ENCODE data around the gene ANKRD42. TPM values are rescaled to one million over a fixed set of nuclear protein-coding genes. Genes with fewer than 3 reads are reported as not detected.

The ANKRD42 gene
- total RNA-seq, 1 donor from 2014 or later = 5.2 TPM

GRCh38 chr11:83191986-83192385 lies 1.5 kb upstream of the ANKRD42 start:
- Histone ChIP-seq H3K27ac (replicated peaks) (peak overlapping the region; percentile 92), H3K4me3 (peak overlapping the region; percentile 85), H3K9me3 (replicated peaks) (no peaks in the 10 kb centered on the region), H3K36me3 (peaks cover 40% of the 10 kb centered on the region), H3K27me3 (ENCODE audit: low read depth) (no peaks in the 10 kb centered on the region), H3K4me1 (peaks cover 46% of the 10 kb centered on the region)
- DNase-seq = no peak
- intact Hi-C loops (cut with micrococcal nuclease) = loop anchor here (10.0 kb wide), 1 partner anchor 287 kb away; the partner anchor contains the start of genes DDIAS and PRCP
- TF ChIP-seq, protein P1, sequence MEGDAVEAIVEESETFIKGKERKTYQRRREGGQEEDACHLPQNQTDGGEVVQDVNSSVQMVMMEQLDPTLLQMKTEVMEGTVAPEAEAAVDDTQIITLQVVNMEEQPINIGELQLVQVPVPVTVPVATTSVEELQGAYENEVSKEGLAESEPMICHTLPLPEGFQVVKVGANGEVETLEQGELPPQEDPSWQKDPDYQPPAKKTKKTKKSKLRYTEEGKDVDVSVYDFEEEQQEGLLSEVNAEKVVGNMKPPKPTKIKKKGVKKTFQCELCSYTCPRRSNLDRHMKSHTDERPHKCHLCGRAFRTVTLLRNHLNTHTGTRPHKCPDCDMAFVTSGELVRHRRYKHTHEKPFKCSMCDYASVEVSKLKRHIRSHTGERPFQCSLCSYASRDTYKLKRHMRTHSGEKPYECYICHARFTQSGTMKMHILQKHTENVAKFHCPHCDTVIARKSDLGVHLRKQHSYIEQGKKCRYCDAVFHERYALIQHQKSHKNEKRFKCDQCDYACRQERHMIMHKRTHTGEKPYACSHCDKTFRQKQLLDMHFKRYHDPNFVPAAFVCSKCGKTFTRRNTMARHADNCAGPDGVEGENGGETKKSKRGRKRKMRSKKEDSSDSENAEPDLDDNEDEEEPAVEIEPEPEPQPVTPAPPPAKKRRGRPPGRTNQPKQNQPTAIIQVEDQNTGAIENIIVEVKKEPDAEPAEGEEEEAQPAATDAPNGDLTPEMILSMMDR (IDR thresholded peaks at IDR 0.05; ENCODE audit: borderline replicate concordance) = no peak

- TF ChIP-seq, protein P1 (IDR thresholded peaks at IDR 0.05; ENCODE audit: borderline replicate concordance) = no peak
- intact Hi-C loops (cut with micrococcal nuclease) = loop anchor here (10.0 kb wide), 1 partner anchor 288 kb away; the partner anchor contains the start of genes DDIAS and PRCP
- Histone ChIP-seq H3K36me3 (peaks cover 34% of the 10 kb centered on the region), H3K9me3 (replicated peaks) (no peaks in the 10 kb centered on the region), H3K4me1 (peaks cover 46% of the 10 kb centered on the region), H3K27me3 (ENCODE audit: low read depth) (no peaks in the 10 kb centered on the region), H3K4me3 (peak overlapping the region; percentile 85), H3K27ac (replicated peaks) (peak overlapping the region; percentile 92)
- DNase-seq = no peak
Observed at GRCh38 chr11:83192606-83193245, 786 bp upstream of the ANKRD42 start.

DNA sequence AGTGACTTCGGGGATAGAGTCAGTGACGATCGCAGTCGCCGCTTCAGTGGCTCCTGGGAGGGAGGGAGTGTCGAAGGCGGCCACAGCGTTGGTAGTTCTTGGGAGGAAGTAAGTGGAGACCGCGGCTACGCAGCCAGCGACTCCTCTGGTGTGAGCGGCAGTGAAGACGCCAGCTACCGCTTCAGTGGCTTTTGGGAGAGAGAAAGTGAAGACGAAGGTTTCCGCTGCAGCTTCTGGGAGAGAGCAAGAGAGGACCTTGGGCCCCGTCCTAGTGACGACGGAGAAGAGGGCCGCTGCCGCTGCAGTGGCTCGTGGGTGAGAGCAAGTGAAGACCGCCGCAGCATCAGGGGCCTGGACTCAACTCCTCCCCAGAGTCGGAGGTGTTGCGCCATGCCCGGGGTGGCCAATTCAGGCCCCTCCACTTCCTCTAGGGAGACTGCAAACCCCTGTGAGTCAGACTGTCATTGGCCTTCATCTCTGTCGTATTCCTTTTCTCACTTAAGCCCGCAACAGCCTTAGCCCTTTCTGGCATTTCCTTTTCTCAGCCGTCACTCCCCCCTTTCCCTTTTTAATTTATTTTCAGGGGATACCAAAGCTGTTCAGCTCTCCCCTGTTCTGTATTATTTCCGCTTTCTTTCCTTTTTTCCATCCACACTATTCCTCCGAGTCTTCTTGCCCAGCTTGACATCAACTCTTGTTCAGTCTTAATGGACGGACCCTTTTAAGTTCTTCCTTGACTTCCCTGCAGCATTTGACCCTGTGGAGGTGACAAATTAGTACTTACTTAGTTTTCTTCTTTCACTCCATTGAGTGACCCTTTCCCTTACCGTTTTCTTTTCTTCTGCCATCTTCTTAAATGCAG lies 1.0 kb downstream of the ANKRD42 start:
- DNase-seq = peak; percentile 60
- H3K4me1 ChIP-seq = peaks cover 46% of the 10 kb centered on the region
- H3K27ac ChIP-seq (replicated peaks) = peak overlapping the region; percentile 92
- H3K36me3 ChIP-seq = peaks cover 36% of the 10 kb centered on the region
- TF ChIP-seq, protein P1 (IDR thresholded peaks at IDR 0.05; ENCODE audit: borderline replicate concordance) = no peak
- intact Hi-C loops (cut with micrococcal nuclease) = loop anchor here (10.0 kb wide), 1 partner anchor 290 kb away; the partner anchor contains the start of genes DDIAS and PRCP
- no peaks in the 10 kb centered on the region for H3K27me3 ChIP-seq (ENCODE audit: low read depth)
- H3K9me3 ChIP-seq (replicated peaks) = no peaks in the 10 kb centered on the region
- H3K4me3 ChIP-seq = peak overlapping the region; percentile 85

- TF ChIP-seq, protein P1 (IDR thresholded peaks at IDR 0.05; ENCODE audit: borderline replicate concordance) = no peak
- intact Hi-C loops (cut with micrococcal nuclease) = loop anchor here (10.0 kb wide), 1 partner anchor 290 kb away; the partner anchor contains the start of genes DDIAS and PRCP
- DNase-seq = no peak
- peaks cover 46% of the 10 kb centered on the region for H3K4me1 ChIP-seq
- peaks cover 34% of the 10 kb centered on the region for H3K36me3 ChIP-seq
- H3K27me3 ChIP-seq (ENCODE audit: low read depth) = no peaks in the 10 kb centered on the region
- peak overlapping the region; percentile 92 for H3K27ac ChIP-seq (replicated peaks)
- H3K9me3 ChIP-seq (replicated peaks) = no peaks in the 10 kb centered on the region
- peak overlapping the region; percentile 85 for H3K4me3 ChIP-seq
Observed at GRCh38 chr11:83195143-83195466, 1.6 kb downstream of the ANKRD42 start.

DNA sequence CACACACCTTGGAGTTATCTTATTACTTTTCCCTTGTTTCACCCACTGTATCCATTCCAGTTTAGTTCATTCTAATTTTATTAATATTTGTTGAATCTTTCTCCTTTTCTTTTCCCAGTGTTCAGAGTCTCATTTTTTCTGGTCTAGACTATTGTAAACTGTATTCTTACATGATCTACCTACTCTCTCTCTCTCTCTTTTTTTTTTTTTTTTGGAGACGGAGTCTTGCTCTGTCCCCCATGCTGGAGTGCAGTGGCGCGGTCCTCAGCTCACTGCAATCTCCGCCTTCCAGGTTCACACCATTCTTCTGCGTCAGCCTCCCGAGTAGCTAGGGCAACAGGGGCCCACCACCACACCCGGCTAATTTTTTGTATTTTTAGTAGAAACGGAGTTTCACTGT lies 2.1 kb downstream of the ANKRD42 start:
- no peaks in the 10 kb centered on the region for H3K9me3 ChIP-seq (replicated peaks)
- H3K4me3 ChIP-seq = peak overlapping the region; percentile 85
- no peak overlapping the region for H3K27ac ChIP-seq (replicated peaks)
- peaks cover 46% of the 10 kb centered on the region for H3K4me1 ChIP-seq
- intact Hi-C loops (cut with micrococcal nuclease) = loop anchor here (10.0 kb wide), 1 partner anchor 291 kb away; the partner anchor contains the start of genes DDIAS and PRCP
- peaks cover 29% of the 10 kb centered on the region for H3K36me3 ChIP-seq
- DNase-seq = no peak
- no peaks in the 10 kb centered on the region for H3K27me3 ChIP-seq (ENCODE audit: low read depth)
- TF ChIP-seq, protein P1 (IDR thresholded peaks at IDR 0.05; ENCODE audit: borderline replicate concordance) = no peak
